ENCODE measurements around the gene PTPRH.
A peak's percentile ranks its signal among the peaks of the same experiment; 100 is the strongest.

Gene PTPRH

GRCh38 chr19:55208880-55209692, at the start of gene PTPRH:
TSS of gene PTPRH (minus strand) at chr19:55209501. CDS start at chr19:55209433, 68 bp downstream.
- Histone ChIP-seq H3K9ac (ENCODE audit: low read depth, low read length) (no peak within 1 kb of the TSS), H3K4me1 (ENCODE audit: control insufficient read depth, insufficient read depth, low read length) (no peaks in the 10 kb centered on the region), H3K36me3 (ENCODE audit: control insufficient read depth, insufficient read depth, low read length) (no peaks in the 10 kb centered on the region), H3K9me3 (ENCODE audit: control insufficient read depth, insufficient read depth, low read length) (peaks cover 3% of the 10 kb centered on the region), H3K4me3 (ENCODE audit: low read depth, low read length) (no peak within 1 kb of the TSS), H3K27me3 (ENCODE audit: control insufficient read depth, insufficient read depth, low read length) (no peaks in the 10 kb centered on the region)

- no peaks in the 10 kb centered on the region for H3K27me3 ChIP-seq (ENCODE audit: control insufficient read depth, insufficient read depth, low read length)
- H3K9me3 ChIP-seq (ENCODE audit: control insufficient read depth, insufficient read depth, low read length) = no peaks in the 10 kb centered on the region
- H3K36me3 ChIP-seq (ENCODE audit: control insufficient read depth, insufficient read depth, low read length) = no peaks in the 10 kb centered on the region
- peaks cover 6% of the 10 kb centered on the region for H3K4me1 ChIP-seq (ENCODE audit: control insufficient read depth, insufficient read depth, low read length)
- H3K4me3 ChIP-seq (ENCODE audit: low read depth, low read length) = peak overlapping the region; percentile 84
- H3K9ac ChIP-seq (ENCODE audit: low read depth, low read length) = peak overlapping the region; percentile 79
These were observed 49.2 kb upstream of the PTPRH start for GRCh38 chr19:55258476-55258827.

GRCh38 chr19:55257461-55258420, 48.4 kb upstream of the PTPRH start:
- Histone ChIP-seq H3K4me1 (ENCODE audit: control insufficient read depth, insufficient read depth, low read length) (peaks cover 6% of the 10 kb centered on the region), H3K9ac (ENCODE audit: low read depth, low read length) (peak overlapping the region; percentile 65), H3K9me3 (ENCODE audit: control insufficient read depth, insufficient read depth, low read length) (no peaks in the 10 kb centered on the region), H3K27me3 (ENCODE audit: control insufficient read depth, insufficient read depth, low read length) (no peaks in the 10 kb centered on the region), H3K36me3 (ENCODE audit: control insufficient read depth, insufficient read depth, low read length) (no peaks in the 10 kb centered on the region), H3K4me3 (ENCODE audit: low read depth, low read length) (peak overlapping the region; percentile 84)

- H3K27me3 ChIP-seq (ENCODE audit: control insufficient read depth, insufficient read depth, low read length) = no peaks in the 10 kb centered on the region
These were observed 47.5 kb upstream of the PTPRH start for GRCh38 chr19:55256562-55257460.

GRCh38 chr19:55255618-55256423, 46.5 kb upstream of the PTPRH start:
- H3K9ac ChIP-seq (ENCODE audit: low read depth, low read length) = peak overlapping the region; percentile 24

More at GRCh38 chr19:55256562-55257460, 47.5 kb upstream of the PTPRH start:
- peak overlapping the region; percentile 65 for H3K9ac ChIP-seq (ENCODE audit: low read depth, low read length)
- peaks cover 6% of the 10 kb centered on the region for H3K4me1 ChIP-seq (ENCODE audit: control insufficient read depth, insufficient read depth, low read length)
- H3K36me3 ChIP-seq (ENCODE audit: control insufficient read depth, insufficient read depth, low read length) = no peaks in the 10 kb centered on the region
- peak overlapping the region; percentile 84 for H3K4me3 ChIP-seq (ENCODE audit: low read depth, low read length)
- H3K9me3 ChIP-seq (ENCODE audit: control insufficient read depth, insufficient read depth, low read length) = no peaks in the 10 kb centered on the region

GRCh38 chr19:55254625-55254977, 45.3 kb upstream of the PTPRH start:
- Histone ChIP-seq H3K9ac (ENCODE audit: low read depth, low read length) (peak overlapping the region; percentile 37), H3K36me3 (ENCODE audit: control insufficient read depth, insufficient read depth, low read length) (no peaks in the 10 kb centered on the region), H3K4me1 (ENCODE audit: control insufficient read depth, insufficient read depth, low read length) (peaks cover 6% of the 10 kb centered on the region), H3K27me3 (ENCODE audit: control insufficient read depth, insufficient read depth, low read length) (no peaks in the 10 kb centered on the region), H3K4me3 (ENCODE audit: low read depth, low read length) (no peak overlapping the region), H3K9me3 (ENCODE audit: control insufficient read depth, insufficient read depth, low read length) (no peaks in the 10 kb centered on the region)

More at GRCh38 chr19:55255618-55256423, 46.5 kb upstream of the PTPRH start:
- Histone ChIP-seq H3K4me1 (ENCODE audit: control insufficient read depth, insufficient read depth, low read length) (peaks cover 6% of the 10 kb centered on the region), H3K4me3 (ENCODE audit: low read depth, low read length) (no peak overlapping the region), H3K9me3 (ENCODE audit: control insufficient read depth, insufficient read depth, low read length) (no peaks in the 10 kb centered on the region), H3K36me3 (ENCODE audit: control insufficient read depth, insufficient read depth, low read length) (no peaks in the 10 kb centered on the region), H3K27me3 (ENCODE audit: control insufficient read depth, insufficient read depth, low read length) (no peaks in the 10 kb centered on the region)

- Histone ChIP-seq H3K27me3 (ENCODE audit: control insufficient read depth, insufficient read depth, low read length) (no peaks in the 10 kb centered on the region), H3K36me3 (ENCODE audit: control insufficient read depth, insufficient read depth, low read length) (no peaks in the 10 kb centered on the region), H3K4me3 (ENCODE audit: low read depth, low read length) (no peak overlapping the region), H3K9ac (ENCODE audit: low read depth, low read length) (peak overlapping the region; percentile 37), H3K4me1 (ENCODE audit: control insufficient read depth, insufficient read depth, low read length) (peaks cover 6% of the 10 kb centered on the region), H3K9me3 (ENCODE audit: control insufficient read depth, insufficient read depth, low read length) (no peaks in the 10 kb centered on the region)
These were observed 44.7 kb upstream of the PTPRH start for GRCh38 chr19:55253842-55254624.

GRCh38 chr19:55252760-55253663, 43.7 kb upstream of the PTPRH start:
- no peak overlapping the region for H3K9ac ChIP-seq (ENCODE audit: low read depth, low read length)

GRCh38 chr19:55251341-55252081, 42.2 kb upstream of the PTPRH start:
- no peaks in the 10 kb centered on the region for H3K9me3 ChIP-seq (ENCODE audit: control insufficient read depth, insufficient read depth, low read length)
- H3K27me3 ChIP-seq (ENCODE audit: control insufficient read depth, insufficient read depth, low read length) = no peaks in the 10 kb centered on the region
- peaks cover 3% of the 10 kb centered on the region for H3K4me1 ChIP-seq (ENCODE audit: control insufficient read depth, insufficient read depth, low read length)
- peaks cover 6% of the 10 kb centered on the region for H3K36me3 ChIP-seq (ENCODE audit: control insufficient read depth, insufficient read depth, low read length)
- no peak overlapping the region for H3K9ac ChIP-seq (ENCODE audit: low read depth, low read length)
- H3K4me3 ChIP-seq (ENCODE audit: low read depth, low read length) = no peak overlapping the region

More at GRCh38 chr19:55252760-55253663, 43.7 kb upstream of the PTPRH start:
- Histone ChIP-seq H3K9me3 (ENCODE audit: control insufficient read depth, insufficient read depth, low read length) (no peaks in the 10 kb centered on the region), H3K27me3 (ENCODE audit: control insufficient read depth, insufficient read depth, low read length) (no peaks in the 10 kb centered on the region), H3K4me3 (ENCODE audit: low read depth, low read length) (no peak overlapping the region), H3K36me3 (ENCODE audit: control insufficient read depth, insufficient read depth, low read length) (no peaks in the 10 kb centered on the region), H3K4me1 (ENCODE audit: control insufficient read depth, insufficient read depth, low read length) (peaks cover 6% of the 10 kb centered on the region)
